Umbilical cord (tissue), 2 donors: ENCODE measurements around the gene CAMTA1. TPM values are rescaled to one million over a fixed set of nuclear protein-coding genes. Genes with fewer than 3 reads are reported as not detected.

Source experiments
- DNase-seq: peaks from one replicate; pipeline ENCODE4 v3.0.0-alpha.2; 2015; ENCODE audit warnings: low spot score
- total RNA-seq: library from RNA; depleted of rRNA; stranded (reverse); fragments of >200 nt; gene quantifications from one replicate; pipeline ENCODE4 v1.2.3, GENCODE V29; 2014; ENCODE audit warnings: low replicate concordance; ENCODE audit not compliant: insufficient read depth

CAMTA1 gene
- total RNA-seq, 1 donor from 2014 or later: 29.6 TPM

DNA sequence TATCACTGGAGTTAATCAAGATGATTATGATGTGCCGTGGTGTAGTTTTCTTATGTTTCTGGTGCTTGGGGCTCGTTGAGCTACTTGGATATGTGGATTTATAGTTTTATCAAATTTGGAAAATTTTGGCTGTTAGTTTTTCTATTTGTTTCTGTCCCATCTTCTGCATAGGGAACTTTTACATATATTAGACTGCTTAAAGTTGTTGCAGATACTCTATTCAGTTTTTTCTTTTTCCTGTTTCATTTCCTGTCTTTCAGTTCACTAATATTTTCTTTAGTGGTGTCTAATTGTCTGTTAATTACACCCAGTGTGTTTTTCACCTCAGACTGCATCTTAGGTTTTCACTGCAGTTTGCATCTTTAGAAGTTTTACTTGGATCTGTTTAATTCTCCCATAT, 247.7 kb downstream of the CAMTA1 start:
- DNase-seq: no peak

DNA sequence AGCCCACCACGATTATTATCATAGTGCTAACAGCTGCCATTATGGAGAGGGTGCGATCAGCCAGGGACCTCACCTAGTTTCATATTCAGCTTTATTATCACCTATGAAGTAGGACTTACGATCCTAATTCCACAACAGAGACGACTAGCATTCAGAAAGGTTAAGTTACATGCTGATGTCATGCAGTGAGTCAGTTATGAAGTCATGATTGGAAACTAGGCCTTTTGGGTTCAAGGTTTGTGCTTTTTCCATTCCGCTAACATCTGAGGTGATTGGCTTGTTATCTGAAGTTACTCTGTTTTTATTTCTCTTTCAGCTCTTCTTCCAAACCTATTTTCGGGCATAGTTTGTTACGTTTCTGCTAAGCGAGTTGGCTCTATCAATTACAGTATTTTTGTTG, 251.1 kb downstream of the CAMTA1 start:
- no peak for DNase-seq

DNA sequence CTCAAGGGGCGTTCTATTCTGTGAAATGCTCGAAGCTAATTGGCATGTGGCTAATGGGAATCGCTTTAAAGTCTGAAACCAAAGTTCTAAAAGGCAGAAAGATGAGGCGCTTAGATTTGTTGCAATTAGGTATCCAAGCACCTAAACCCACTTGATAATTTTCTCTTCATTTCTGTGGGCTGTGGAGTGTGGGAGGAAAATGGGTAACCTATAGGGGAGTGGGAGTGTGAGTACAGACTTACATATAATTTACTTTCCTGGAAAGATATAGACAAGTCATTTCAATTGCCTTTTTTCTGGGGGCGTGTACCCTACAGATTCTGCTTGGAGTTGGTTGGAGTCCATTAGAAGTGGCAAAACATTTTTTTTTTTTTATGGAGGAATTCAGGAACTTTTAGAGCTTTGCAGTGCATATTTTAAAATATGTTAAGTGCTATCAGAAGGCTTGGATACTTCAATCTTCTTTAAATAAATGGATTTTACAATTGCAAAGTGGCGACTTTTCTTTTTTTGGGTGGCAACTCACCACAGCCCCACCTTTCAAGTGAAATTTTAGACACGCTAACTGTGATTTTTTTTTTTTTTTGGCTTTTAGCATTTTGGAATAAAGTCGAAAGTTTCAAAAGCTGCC, 254.5 kb downstream of the CAMTA1 start:
- DNase-seq: no peak

DNA sequence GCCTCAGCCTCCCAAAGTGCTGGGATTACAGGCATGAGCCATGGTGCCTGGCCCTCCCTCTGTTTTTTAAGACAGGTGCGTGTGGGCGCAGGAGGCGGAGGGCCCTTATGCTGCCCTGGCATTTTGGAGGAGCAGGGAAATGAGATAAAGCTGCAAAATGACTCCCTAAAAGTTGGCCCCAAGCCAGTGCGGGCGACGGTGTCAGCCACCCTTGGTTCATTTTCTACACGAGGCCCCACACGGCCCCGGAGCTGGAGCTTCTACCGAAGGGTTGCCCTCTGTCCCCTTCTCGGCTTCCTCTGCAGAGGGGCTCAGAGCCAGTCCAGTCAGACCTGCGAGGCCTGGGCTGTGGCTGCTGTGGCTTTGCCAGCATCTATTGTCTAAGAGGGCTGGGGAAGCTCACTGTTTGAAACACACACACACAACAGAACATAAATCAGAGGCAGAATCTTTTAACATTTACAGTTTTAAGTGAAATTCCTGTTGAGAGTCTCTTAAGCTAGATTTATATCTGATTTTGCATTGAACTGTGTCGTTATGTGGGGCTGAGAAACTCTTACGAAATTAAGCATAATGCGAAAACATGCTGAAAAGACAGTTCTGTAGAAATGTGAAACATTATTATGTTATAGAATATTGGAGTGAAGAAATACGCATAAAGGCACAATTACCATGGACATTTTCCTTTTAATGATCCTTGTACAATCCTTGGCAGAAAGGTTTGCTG, 255.9 kb downstream of the CAMTA1 start:
- DNase-seq: no peak

DNA sequence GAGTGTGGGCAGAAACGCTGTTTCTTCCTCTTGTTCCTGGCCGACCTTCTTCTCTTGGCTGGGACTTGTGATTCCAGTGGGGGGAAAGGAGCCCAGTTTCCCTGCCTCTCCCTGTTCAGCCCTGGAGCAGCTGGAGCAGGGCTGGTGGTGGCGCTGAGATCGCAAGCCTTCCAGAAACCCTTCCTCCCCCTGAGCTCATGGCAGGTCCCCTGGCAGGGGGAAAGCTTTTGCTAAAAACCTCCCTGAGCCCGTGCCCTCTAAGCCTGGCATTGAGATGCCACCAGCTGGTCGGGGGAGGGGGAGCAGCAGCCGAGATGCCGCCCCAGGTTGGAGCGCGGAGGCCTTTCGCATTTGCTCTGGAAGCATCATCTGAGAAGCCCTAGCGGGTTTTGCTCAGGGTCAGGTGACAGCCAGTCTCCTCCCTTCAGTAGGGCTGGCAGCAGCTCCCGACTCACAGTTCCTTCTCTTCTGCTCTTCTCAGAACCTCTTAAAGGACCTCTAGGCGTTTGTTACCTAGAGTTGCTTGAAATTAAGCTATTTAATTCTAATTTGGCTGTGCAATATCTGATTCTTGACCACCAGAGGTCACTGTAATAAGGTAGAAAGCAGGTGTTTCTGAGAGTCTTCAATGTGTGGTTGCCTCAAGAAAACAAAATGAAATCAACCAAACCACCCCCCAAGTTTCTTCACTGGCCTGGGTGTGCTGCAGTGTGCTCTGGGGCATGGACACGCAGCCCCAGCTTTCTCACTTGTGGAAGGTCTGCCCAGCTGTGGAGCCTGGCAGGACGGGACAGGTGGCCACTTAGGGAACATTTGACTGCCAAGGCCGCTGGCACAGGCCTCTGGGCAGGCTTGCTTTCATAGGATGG, 257.3 kb downstream of the CAMTA1 start:
- DNase-seq: peak; percentile 35

DNA sequence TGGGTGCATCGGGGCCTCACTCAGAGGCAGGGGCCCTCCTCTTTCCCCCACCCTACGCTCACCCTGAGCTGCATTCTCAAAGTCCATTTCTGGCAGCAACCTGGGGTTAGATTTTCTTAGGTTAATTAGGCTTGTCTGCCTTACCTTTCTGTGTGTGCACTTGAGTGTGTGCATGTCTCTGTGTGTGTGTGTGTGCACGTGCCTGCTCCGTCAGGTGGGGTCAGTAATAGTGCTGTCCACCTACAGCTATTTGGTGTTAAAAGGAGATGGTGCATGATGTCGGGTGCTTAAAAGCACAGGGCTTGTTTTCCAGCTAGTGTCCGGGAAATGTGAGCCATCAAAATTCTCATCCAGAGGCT, 257.9 kb downstream of the CAMTA1 start:
- DNase-seq: no peak

DNA sequence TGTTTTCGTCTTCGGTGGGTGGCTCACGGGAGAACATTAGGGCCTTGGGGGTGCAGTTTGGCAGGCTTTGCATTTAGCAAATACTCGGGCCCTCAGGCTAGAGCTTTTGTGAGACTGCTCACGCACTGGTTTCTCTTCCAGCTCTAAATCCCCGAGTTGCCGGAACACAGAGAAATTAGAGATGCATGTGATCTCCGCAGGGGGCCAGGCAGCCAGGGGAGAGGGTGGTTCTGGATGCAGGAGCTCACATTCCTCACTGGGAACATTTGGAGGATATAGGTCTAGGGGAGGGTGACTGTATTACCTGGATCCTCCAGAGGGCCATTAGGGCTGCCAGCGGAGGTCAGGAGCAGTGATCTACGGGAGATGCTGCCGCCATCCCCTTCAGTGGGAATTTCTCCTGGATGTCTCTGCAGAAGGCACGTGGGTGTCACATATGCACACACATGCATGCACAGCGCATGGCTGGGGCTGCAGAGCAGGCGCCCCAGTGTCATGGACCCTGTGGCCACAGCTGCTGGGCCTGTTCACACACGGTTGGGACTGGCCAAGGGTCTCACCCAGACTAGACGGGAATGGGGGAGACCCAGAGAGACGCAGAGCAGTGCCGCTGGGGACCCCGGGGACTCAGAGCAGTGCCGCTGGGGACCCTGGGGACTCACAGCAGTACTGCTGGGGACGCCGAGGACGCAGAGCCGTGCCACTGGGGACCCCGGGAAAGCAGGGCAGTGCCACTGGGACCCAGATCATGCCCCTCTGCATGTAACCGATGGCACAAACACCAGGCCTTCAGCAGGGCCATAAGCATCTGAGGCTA, 258.7 kb downstream of the CAMTA1 start:
- no peak for DNase-seq

DNA sequence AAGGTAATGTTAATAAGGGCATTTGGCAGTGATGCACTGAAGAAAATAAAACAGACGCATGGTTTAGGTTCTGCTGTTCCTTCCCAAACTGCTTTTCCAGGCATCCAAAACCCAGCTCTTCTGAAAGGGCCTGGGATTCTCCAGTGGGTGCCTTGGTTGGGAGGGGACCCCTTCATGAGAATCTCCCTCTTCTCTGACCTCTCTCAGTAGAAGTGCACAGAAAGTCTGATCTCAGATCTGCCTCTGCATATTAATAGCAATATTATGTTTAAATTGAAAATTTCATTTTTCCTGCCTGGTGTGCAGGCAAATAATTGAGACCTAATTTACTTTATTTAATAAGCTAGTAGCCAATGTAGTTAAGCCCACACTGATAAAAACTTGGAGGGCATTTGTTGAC, 260.6 kb downstream of the CAMTA1 start:
- DNase-seq: no peak

DNA sequence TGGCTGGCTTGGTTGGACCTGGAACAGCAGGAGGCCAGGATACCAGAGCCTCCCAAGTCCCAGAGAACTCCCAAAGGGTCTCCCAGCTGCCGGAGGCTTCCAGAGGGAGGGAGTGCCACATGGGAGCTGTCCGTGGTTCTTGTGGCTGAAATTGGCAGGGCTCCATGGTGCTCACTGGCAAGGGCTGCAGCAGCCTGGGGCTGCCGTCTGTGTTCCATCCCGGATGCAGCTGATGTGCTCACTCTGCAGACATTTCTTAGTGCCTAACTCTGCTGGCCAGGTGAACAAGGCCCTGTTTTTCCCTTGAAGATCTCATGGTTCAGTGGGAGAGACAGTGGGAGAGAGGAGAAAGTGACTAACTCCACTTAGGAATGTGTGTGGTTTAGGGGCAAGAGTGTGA, 261.1 kb downstream of the CAMTA1 start:
- DNase-seq: peak; percentile 76

DNA sequence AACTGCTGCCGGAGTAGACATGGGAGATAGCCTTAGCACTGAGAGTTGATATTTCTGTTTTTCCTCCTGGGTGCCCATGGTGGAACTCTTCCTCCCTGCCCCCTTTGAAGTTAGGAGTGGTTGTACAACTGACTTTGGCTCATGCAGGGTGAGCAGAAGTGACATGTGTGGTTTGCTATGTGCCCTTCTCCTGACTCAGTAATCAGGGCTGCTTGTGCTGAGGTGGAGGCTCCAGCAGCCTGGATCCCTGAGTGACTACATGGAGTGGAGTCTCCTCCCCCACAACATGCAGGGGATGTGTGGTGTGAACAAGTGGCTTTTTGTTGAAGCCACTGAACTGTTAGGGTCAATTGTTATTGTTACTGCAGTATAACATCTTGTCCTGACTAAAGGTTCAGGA, 261.6 kb downstream of the CAMTA1 start:
- DNase-seq: no peak

DNA sequence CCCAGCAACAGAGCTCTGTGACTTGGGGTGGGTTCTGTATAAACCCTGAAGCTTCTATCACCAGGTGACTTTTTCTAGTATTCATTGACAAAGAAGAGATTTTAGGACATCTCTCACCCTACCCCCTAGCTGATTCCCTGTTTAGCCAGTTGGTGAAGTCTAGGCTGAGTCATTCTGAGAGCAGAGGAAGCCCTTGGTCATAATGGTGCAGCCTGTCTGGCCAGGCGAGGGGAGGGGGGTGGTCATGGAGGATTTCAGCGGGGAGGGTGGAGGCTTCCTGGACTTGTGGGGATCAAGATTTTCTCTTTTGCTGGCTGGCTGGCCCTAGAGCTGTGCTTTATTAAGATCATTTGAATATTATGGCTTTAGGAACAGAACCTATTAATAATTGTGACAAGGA, 262.6 kb downstream of the CAMTA1 start:
- DNase-seq: no peak

DNA sequence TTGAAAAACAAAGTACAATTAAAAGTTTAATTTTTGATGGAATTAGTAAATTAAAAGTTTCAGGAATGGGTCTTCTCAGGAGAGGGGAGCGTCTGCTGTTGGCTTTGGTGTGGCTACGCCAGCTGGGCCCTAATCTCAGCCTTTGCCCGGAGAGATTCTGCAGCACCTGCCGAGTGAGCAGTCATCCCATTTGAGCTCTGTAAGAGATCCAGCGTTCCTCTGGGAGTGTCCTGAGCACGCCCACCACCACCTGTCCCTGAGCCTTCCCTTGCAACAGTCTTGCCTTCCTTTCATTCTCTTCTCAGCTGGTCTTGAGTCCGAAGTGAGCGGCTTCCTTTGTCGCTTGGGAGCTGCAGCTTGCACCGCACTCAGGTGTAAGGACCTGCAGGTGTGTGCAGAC, 263.1 kb downstream of the CAMTA1 start:
- no peak for DNase-seq

DNA sequence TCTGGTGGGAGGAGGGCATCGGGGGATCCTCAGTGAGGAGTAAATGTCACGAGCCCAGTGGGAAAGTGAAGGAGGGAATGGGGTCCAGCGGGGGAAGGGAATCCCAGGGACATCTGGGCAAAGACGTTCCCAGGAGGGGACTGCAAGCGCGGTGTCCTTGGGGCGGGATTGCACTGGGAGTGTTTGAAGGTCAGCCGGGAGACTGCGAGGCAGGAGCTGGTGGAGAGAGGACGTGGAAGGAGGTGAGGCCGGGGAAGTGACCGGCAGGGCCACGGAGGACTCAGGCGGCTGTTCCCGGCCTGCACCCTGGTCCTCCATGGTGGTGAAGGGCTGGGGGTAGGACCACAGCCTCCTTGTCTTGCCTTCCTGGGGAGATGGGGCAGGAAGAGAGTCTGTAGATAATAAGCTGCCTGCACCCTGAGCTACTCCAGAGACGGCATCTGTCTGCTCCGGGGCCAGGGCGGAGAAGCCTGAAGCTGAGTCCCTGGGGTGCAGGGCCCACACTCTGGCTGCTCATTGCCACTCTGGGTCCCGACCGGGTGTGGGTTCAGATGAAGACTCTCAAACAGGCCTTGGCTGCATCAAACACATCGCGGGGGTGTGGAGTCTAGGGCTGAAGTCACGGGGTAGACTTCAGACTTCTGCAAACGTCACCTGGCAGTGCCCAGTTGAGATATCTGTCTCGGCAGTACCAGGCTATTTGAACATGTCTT, 264.8 kb downstream of the CAMTA1 start:
- no peak for DNase-seq

DNA sequence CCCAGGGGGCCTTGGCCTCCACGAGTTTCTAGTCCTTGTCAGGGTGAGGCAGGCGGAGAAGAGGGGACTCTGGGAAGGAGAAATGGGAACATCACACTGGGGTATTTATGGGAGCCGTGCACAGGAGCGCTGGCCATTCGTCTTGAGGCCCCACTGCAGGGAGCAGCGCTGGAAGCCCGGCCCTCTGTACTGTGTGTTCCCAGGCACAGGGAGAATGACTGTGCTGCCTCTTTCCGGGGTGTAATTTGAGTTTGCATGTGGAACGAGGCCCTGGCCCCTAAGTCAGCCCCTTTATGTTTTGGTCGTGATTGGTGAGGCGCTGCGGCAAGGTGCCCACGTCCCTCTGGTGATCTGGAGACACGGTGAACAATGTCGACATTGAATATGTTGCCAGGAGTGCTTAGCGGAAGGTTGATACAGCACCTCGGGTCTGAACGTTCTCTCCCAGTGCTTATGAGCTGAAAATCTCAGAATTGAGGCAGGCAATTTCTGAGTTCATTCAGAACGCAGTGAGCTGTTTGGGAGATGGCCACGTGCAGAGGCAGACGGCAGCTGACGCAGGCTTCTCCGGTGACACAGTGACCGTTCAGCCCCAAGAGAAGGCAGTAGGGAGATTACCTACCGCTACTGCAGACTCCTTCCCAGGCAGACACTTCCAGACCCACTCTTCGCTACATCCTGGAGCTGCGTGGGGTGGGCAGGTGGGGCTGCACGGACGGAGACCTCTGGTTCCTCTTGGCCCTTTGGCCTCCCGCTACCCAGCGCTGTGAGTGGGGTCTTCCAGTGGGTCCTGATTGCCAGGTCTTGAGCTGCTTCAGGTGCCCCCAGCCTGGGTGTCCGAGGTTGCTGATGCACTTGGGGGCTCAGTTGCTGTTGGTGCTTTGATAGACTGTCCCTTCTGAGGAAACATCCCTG, 265.8 kb downstream of the CAMTA1 start:
- no peak for DNase-seq

DNA sequence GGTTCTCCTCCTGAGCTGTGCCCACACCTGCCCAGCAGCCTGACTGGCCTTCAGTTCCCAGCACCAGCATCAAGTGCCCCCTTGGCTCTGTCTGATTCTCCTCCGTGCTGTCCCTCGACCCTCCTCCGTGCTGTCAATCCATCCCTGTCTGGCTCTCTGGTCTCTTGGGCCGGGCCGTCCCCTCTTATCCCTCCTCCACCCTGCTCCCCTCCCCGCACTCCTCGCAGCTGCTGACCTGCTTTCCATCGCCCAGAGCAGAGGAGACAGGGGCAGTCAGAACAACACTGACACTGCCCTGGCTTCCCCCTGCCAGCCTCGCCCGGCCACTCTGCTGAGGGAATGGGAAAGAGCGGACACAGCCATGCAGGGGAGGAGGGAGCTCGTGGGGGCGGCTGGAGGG, 267.4 kb downstream of the CAMTA1 start:
- DNase-seq: no peak

DNA sequence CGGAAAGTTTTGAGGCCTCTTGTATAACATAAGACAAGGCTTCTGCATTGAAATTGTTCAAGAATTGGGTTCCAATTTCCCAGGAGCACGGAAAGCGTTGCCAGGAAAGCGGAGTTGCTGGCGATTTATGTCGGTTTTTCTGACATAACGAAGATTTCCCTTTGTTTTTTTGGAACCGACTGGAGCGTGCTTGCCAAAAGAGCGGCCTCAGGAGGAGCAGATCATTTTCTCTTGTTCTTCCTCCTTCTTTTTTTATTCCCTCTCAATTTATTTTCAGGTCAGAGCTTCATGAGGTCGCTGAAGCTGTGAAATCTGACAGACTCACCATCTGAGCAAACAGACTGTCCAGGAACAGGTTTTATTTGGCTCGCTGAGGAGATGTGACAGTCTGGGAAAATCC, 275.5 kb downstream of the CAMTA1 start:
- DNase-seq: no peak

DNA sequence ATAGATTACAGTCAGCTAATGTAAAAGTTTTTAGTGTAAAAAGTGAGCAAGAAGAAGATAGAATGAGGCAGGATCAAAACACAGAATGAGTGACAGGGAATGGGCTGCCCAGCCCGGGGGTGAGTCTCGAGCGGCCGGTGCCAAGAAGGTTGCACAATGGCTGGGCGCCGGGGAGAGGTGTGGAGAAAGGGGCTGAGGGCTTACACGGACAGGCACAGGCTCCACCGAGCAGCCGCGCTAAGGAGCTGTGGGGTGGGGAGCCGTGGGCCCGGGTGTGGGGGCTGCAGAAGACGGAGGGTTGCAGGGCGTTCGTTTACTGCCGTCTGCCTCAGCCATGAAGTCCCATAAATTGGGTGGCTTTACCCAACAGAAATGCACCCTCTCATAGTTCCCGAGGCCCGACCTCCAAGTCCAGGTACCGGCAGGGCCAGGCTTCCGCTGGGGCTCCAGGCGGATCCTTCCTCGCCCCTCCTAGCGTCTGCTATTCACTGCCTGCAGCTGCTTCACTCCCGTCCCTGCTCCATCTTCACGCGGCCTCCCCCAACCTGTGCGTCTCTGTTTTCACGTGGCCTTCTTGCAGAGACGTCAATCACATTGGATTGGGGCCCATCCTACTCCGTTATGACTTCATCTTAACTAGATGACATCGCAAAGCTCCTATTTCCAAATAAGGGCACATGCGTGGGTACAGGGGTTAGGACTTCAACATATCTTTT, 277.2 kb downstream of the CAMTA1 start:
- DNase-seq: no peak

DNA sequence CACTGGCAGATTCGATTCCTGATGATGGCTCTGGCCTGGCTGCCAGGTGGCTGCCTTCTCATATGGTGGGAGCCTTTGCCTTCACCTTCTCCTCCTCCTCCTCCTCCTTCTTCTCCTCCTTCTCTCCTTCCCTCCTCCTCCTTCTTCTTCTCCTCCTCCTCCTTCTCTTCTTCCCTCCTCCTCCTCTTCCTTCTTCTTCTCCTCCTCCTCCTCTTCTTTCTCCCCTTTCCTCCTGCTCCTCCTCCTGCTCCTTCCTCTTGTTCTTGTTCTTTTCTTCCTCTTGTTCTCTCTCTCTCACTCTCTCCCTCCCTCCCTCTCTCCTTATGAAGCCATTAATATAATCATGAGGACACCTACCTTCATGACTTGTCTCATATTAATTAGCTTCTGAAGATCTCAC, 278.7 kb downstream of the CAMTA1 start:
- no peak for DNase-seq

DNA sequence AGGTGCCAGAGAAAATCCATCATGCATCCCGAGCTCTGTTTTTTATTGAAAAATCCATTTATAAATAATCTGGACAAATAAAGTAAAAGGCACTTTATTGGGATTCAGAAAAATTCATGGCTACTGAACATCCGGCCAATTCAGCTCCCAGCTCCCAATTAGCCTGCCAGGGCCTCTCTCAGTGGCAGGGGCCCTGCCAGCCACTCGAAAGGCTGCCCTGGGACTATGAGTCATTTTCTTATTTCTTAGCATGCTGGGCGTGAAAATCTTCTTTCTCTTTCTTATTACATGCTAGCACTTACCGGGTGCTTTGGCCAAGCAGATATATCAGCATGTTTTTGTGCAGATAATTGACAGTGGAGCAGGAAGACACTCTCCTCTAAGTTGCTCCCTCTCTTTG, 283.3 kb downstream of the CAMTA1 start:
- DNase-seq: no peak
